ENCODE data around the gene DPYSL3.
A peak's percentile ranks its signal among the peaks of the same experiment; 100 is the strongest.

DPYSL3 gene

DNA sequence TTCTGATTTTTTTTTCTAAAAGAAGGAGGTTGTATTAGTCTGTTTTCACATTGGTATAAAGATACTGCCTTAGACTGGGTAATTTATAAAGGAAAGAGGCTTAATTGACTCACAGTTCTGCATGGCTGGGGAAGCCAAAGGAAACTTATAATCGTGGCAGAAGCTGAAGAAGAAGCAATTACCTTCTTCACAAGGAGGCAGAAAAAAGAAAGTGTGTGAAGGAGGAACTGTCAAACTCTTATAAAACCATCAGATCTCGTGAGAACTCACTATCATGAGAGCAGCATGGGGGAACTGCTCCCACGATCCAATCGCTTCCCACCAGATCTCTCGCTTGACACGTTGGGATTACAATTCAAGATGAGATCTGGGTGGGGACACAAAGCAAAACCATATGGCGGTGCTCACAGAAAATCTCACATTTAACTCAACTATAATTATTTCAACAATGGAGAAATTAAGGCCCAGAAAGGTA, 27.1 kb downstream of the DPYSL3 start:
- TF ChIP-seq, protein P1, sequence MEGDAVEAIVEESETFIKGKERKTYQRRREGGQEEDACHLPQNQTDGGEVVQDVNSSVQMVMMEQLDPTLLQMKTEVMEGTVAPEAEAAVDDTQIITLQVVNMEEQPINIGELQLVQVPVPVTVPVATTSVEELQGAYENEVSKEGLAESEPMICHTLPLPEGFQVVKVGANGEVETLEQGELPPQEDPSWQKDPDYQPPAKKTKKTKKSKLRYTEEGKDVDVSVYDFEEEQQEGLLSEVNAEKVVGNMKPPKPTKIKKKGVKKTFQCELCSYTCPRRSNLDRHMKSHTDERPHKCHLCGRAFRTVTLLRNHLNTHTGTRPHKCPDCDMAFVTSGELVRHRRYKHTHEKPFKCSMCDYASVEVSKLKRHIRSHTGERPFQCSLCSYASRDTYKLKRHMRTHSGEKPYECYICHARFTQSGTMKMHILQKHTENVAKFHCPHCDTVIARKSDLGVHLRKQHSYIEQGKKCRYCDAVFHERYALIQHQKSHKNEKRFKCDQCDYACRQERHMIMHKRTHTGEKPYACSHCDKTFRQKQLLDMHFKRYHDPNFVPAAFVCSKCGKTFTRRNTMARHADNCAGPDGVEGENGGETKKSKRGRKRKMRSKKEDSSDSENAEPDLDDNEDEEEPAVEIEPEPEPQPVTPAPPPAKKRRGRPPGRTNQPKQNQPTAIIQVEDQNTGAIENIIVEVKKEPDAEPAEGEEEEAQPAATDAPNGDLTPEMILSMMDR (conservative IDR thresholded peaks at IDR 0.05): no peak
- H3K27ac ChIP-seq: no peak overlapping the region; the same call in 1 of the 2 replicates

GRCh38 chr5:147481874-147482705, 27.8 kb downstream of the DPYSL3 start:
- H3K27ac ChIP-seq: no peak overlapping the region
- TF ChIP-seq, protein P1 (conservative IDR thresholded peaks at IDR 0.05): no peak

- TF ChIP-seq, protein P1 (conservative IDR thresholded peaks at IDR 0.05): no peak
- no peak overlapping the region for H3K27ac ChIP-seq
Measured at GRCh38 chr5:147481376-147481775, 28.5 kb downstream of the DPYSL3 start.

DNA sequence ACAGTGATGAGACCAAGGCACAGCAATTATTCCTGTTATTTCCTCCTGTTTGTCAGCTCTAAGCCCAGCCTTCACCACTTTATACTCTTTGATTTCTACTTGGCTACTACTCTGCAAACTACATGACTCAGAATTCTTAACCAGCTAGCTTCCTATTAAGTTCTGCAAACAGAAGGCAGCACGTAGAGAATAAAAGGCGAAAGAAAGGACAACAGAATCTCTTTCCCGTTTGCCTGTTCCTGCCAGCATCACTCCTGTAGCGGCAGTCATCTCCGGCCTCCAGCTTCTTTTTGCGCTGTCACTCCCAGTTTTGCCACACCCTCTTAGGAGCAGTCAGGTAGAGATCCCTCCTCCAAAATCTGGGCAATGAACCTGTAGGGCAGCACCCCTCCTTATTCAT, 29.9 kb downstream of the DPYSL3 start:
- peak overlapping the region; percentile 43; the same call in 1 of the 2 replicates for H3K27ac ChIP-seq
- TF ChIP-seq, protein P1 (conservative IDR thresholded peaks at IDR 0.05): no peak

GRCh38 chr5:147479444-147479843, 30.4 kb downstream of the DPYSL3 start:
- TF ChIP-seq, protein P1 (conservative IDR thresholded peaks at IDR 0.05): no peak
- peak overlapping the region; percentile 43; the same call in 1 of the 2 replicates for H3K27ac ChIP-seq

DNA sequence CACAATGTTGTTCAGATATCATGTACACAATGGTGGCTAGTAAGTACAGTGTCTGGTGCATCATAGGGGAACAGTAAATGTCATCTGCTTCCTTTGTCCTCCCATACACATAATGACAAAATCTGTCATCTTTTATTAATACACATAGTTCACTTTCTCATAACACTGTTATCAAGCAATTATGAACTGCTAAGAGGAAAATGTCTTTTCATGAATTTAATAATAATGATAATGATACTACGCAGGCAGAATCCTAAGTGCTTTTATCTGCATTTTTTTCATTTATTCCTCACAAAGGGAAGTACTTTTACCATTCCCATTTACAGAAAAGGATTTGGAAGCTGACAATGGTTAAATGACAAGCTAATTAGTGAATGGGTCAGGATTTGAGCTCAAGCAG, 35.7 kb downstream of the DPYSL3 start:
- TF ChIP-seq, protein P1 (conservative IDR thresholded peaks at IDR 0.05): no peak
- no peak overlapping the region for H3K27ac ChIP-seq

- TF ChIP-seq, protein P1 (conservative IDR thresholded peaks at IDR 0.05): no peak
- no peak overlapping the region for H3K27ac ChIP-seq
Measured at GRCh38 chr5:147472664-147473475, 37.0 kb downstream of the DPYSL3 start.

All from VCaP (cell line).